ENCODE measurements around the gene LAMTOR4.
A peak's percentile ranks its signal among the peaks of the same experiment; 100 is the strongest.

The LAMTOR4 gene

DNA sequence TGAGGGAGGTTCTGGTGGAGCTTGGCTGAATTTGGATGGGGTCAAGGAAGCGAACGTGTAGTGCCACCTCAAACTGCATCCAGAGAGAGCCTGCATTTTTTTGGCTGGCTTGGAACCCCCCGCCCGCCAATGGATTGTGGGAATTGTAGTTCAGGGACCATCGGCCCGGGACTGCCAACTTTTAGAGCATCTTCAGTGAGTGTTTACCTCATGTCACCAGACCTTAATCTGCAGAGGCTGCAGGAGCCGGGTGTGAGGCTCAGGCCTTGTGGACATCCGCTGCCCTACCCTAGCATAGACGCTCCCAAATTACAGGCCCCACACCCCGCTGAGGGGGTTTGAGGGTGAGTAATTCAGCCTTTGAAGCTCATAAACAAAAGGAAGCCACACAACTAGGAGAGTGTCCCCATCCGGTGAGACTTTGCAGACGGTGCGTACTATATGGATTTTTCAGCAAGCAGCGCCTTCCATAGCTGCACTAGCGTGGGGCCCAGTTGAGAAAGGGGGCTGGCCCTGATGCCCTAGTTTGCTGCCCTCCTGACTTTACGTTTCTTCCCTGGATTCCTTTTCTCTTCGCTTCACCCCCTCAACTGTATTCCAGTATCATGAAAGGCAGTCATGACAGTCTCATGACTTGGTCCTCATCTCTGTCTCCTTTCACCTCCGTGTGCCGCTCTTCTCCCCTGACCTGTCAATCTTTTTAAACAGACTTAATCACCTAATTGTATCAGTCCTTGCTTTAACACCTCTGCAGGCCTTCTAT lies 28.6 kb upstream of the LAMTOR4 start:
- H3K4me2 ChIP-seq (ENCODE audit: low read length), result peak overlapping the region; percentile 67
- H3K9me3 ChIP-seq (ENCODE audit: control insufficient read depth, insufficient read depth, low read length), result no peaks in the 10 kb centered on the region
- H3K27ac ChIP-seq (ENCODE audit: low read depth, low read length), result peak overlapping the region; percentile 62
- no peaks in the 10 kb centered on the region for H3K9me2 ChIP-seq (replicated peaks; ENCODE audit: control insufficient read depth, low read length)
- H4K20me1 ChIP-seq (ENCODE audit: control insufficient read depth, insufficient read depth, low read depth, low read length), result no peaks in the 10 kb centered on the region
- H3K79me2 ChIP-seq (ENCODE audit: control insufficient read depth, low read length), result peaks cover 49% of the 10 kb centered on the region
- no peaks in the 10 kb centered on the region for H3K27me3 ChIP-seq (ENCODE audit: control insufficient read depth, low read length)
- H3K4me3 ChIP-seq (ENCODE audit: low read length), result peak overlapping the region; percentile 82
- peaks cover 14% of the 10 kb centered on the region for H3F3A ChIP-seq (ENCODE audit: control insufficient read depth, insufficient read depth)
- peaks cover 23% of the 10 kb centered on the region for H3K36me3 ChIP-seq (ENCODE audit: control insufficient read depth, low read length)
- H3K4me1 ChIP-seq (ENCODE audit: control insufficient read depth, low read length), result peaks cover 33% of the 10 kb centered on the region
- no peak for TF ChIP-seq EZH2phosphoT487 (IDR thresholded peaks at IDR 0.05; ENCODE audit: borderline replicate concordance, low read length)
- TF ChIP-seq, protein P1, sequence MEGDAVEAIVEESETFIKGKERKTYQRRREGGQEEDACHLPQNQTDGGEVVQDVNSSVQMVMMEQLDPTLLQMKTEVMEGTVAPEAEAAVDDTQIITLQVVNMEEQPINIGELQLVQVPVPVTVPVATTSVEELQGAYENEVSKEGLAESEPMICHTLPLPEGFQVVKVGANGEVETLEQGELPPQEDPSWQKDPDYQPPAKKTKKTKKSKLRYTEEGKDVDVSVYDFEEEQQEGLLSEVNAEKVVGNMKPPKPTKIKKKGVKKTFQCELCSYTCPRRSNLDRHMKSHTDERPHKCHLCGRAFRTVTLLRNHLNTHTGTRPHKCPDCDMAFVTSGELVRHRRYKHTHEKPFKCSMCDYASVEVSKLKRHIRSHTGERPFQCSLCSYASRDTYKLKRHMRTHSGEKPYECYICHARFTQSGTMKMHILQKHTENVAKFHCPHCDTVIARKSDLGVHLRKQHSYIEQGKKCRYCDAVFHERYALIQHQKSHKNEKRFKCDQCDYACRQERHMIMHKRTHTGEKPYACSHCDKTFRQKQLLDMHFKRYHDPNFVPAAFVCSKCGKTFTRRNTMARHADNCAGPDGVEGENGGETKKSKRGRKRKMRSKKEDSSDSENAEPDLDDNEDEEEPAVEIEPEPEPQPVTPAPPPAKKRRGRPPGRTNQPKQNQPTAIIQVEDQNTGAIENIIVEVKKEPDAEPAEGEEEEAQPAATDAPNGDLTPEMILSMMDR (IDR thresholded peaks at IDR 0.05; ENCODE audit: low read depth, low read length, poor library complexity, severe bottlenecking), result no peak

DNA sequence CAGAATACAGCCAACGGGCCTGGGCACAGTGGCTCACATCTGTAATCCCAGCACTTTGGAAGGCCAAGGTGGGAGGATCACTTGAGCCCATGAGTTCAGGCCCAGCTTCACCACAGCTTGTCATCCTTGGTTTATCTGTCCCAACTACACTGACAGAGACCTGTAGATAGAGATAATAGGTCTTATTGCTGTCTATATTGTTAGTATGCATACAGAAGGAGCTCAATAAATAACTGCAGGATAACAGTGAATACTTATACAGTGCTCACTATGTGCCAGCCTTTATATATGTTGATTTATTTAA lies 28.0 kb upstream of the LAMTOR4 start:
- H3K79me2 ChIP-seq (ENCODE audit: control insufficient read depth, low read length), result peaks cover 55% of the 10 kb centered on the region
- no peaks in the 10 kb centered on the region for H3K27me3 ChIP-seq (ENCODE audit: control insufficient read depth, low read length)

DNA sequence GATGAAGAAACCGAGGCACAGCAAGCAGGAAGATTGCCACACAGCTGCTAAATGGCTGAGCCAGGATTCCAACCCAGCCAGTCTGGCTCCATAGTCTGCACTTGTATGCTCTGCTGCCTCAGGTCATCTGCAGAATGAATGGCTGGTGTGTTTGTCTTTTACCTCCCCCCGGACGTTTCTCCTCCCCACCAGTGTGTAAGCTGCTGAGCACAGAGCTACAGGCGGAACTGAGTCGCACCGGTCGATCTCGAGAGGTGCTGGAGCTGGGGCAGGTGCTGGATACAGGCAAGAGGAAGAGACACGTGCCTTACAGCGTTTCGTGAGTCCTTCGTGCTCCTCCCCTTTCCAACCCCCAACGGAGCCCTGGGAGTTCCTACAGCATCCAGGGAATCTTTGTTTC lies 26.7 kb upstream of the LAMTOR4 start:
- Histone ChIP-seq H4K20me1 (ENCODE audit: control insufficient read depth, insufficient read depth, low read depth, low read length) (no peaks in the 10 kb centered on the region), H3F3A (ENCODE audit: control insufficient read depth, insufficient read depth) (peaks cover 26% of the 10 kb centered on the region), H3K27me3 (ENCODE audit: control insufficient read depth, low read length) (no peaks in the 10 kb centered on the region), H3K4me2 (ENCODE audit: low read length) (no peak overlapping the region), H3K36me3 (ENCODE audit: control insufficient read depth, low read length) (peaks cover 36% of the 10 kb centered on the region), H3K9me2 (replicated peaks; ENCODE audit: control insufficient read depth, low read length) (no peaks in the 10 kb centered on the region), H3K9me3 (ENCODE audit: control insufficient read depth, insufficient read depth, low read length) (no peaks in the 10 kb centered on the region), H3K79me2 (ENCODE audit: control insufficient read depth, low read length) (peaks cover 64% of the 10 kb centered on the region), H3K27ac (ENCODE audit: low read depth, low read length) (no peak overlapping the region), H3K4me3 (ENCODE audit: low read length) (no peak overlapping the region), H3K4me1 (ENCODE audit: control insufficient read depth, low read length) (peaks cover 40% of the 10 kb centered on the region)
- no peak for TF ChIP-seq EZH2phosphoT487 (IDR thresholded peaks at IDR 0.05; ENCODE audit: borderline replicate concordance, low read length)
- TF ChIP-seq, protein P1 (IDR thresholded peaks at IDR 0.05; ENCODE audit: low read depth, low read length, poor library complexity, severe bottlenecking), result no peak

More for the DNA sequence above, 28.0 kb upstream of the LAMTOR4 start:
- H3K4me2 ChIP-seq (ENCODE audit: low read length), result peak overlapping the region; percentile 67
- peaks cover 28% of the 10 kb centered on the region for H3K36me3 ChIP-seq (ENCODE audit: control insufficient read depth, low read length)
- H3K27ac ChIP-seq (ENCODE audit: low read depth, low read length), result peak overlapping the region; percentile 62
- H3K9me2 ChIP-seq (replicated peaks; ENCODE audit: control insufficient read depth, low read length), result no peaks in the 10 kb centered on the region
- peaks cover 18% of the 10 kb centered on the region for H3F3A ChIP-seq (ENCODE audit: control insufficient read depth, insufficient read depth)
- H3K4me3 ChIP-seq (ENCODE audit: low read length), result peak overlapping the region; percentile 82
- H3K9me3 ChIP-seq (ENCODE audit: control insufficient read depth, insufficient read depth, low read length), result no peaks in the 10 kb centered on the region
- H4K20me1 ChIP-seq (ENCODE audit: control insufficient read depth, insufficient read depth, low read depth, low read length), result no peaks in the 10 kb centered on the region
- H3K4me1 ChIP-seq (ENCODE audit: control insufficient read depth, low read length), result peaks cover 38% of the 10 kb centered on the region
- TF ChIP-seq, protein P1 (IDR thresholded peaks at IDR 0.05; ENCODE audit: low read depth, low read length, poor library complexity, severe bottlenecking), result no peak
- no peak for TF ChIP-seq EZH2phosphoT487 (IDR thresholded peaks at IDR 0.05; ENCODE audit: borderline replicate concordance, low read length)
